B cell (primary cell): Measurements from ENCODE around the gene EXOC1. TPM values are rescaled to one million over a fixed set of nuclear protein-coding genes. Genes with fewer than 3 reads are reported as not detected.

ENCODE experiments used
- ATAC-seq: fragments of 200-7000 bp; cut with Tn5 transposase; one replicate; pipeline ENCODE4 v1.10.0; 2021; ENCODE audit warnings: low read depth, mild to moderate bottlenecking, moderate number of reproducible peaks, moderate library complexity
- CTCF ChIA-PET: fragments of 350-600 bp; sonication (Branson Sonifier 250); formaldehyde crosslinking; loops from one replicate; lab custom pipeline; 2021; ENCODE audit warnings: antibody characterized with exemption, inconsistent platforms; lab: Charles Lee
- POLR2A ChIA-PET: fragments of 350-600 bp; sonication (Branson Sonifier 250); formaldehyde crosslinking; loops from one replicate; lab custom pipeline; 2021; ENCODE audit warnings: antibody characterized with exemption; lab: Charles Lee
- DNase-seq: peaks from one replicate; pipeline ENCODE4 v3.0.0; 2013
- H2AFZ ChIP-seq: 2 replicates; pipeline ENCODE4 v1.6.1; 2012; ENCODE audit warnings: mild to moderate bottlenecking, low read depth, low read length; ENCODE audit not compliant: insufficient read depth, poor library complexity, severe bottlenecking
- H3K27ac ChIP-seq, 2 donors: 1 replicate in 1 of 2; 2 replicates in 1 of 2; pipeline ENCODE4 v1.5.1; 2012 to 2013; ENCODE audit warnings: low read length in 2 of 2, mild to moderate bottlenecking in 2 of 2, moderate library complexity in 1 of 2
- H3K27me3 ChIP-seq, 4 experiments: fragments of 200-600 bp in 1 of 4; sonication (generic) in 1 of 4; replicated peaks in 1 of 4; 1 replicate in 2 of 4; 2 replicates in 2 of 4; pipeline versions ENCODE4 v1.6.1 to v1.7.0; 2013 to 2016; ENCODE audit warnings: low read length in 3 of 4, mild to moderate bottlenecking in 2 of 4, mixed read lengths in 1 of 4, moderate library complexity in 1 of 4; ENCODE audit not compliant: insufficient read depth in 4 of 4, control insufficient read depth in 3 of 4; ENCODE audit errors: control extremely low read depth in 1 of 4
- H3K36me3 ChIP-seq, 2 experiments: replicated peaks in 1 of 2; 1 replicate in 1 of 2; 2 replicates in 1 of 2; pipeline versions ENCODE4 v1.6.1 to v1.7.1; 2013; ENCODE audit warnings: low read length in 1 of 2; ENCODE audit not compliant: insufficient read depth in 2 of 2, control insufficient read depth in 1 of 2; ENCODE audit errors: control extremely low read depth in 1 of 2, extremely low read depth in 1 of 2
- H3K4me1 ChIP-seq, 2 donors: fragments of 200-600 bp in 1 of 2; sonication (generic) in 1 of 2; 1 replicate in 1 of 2; 2 replicates in 1 of 2; pipeline versions ENCODE4 v1.5.1 to v1.6.1; 2013 to 2017; ENCODE audit warnings: low read length in 2 of 2; ENCODE audit not compliant: control insufficient read depth in 2 of 2, insufficient read depth in 2 of 2
- H3K4me2 ChIP-seq: replicated peaks from 2 replicates; pipeline ENCODE3; 2012; ENCODE audit warnings: mild to moderate bottlenecking, low read depth, low read length; ENCODE audit not compliant: poor library complexity, severe bottlenecking
- H3K4me3 ChIP-seq, 5 experiments: fragments of 200-600 bp in 1 of 5; sonication (generic) in 1 of 5; 1 replicate in 3 of 5; 2 replicates in 2 of 5; pipeline versions ENCODE4 v1.5.1 to v1.7.0; 2011 to 2016; ENCODE audit warnings: low read length in 4 of 5, mild to moderate bottlenecking in 4 of 5, low read depth in 2 of 5, control low read depth in 1 of 5, moderate library complexity in 1 of 5; ENCODE audit not compliant: insufficient read depth in 1 of 5; ENCODE audit errors: control extremely low read depth in 1 of 5, extremely low read depth in 1 of 5
- H3K79me2 ChIP-seq: fragments of 200-600 bp; sonication (generic); one replicate; pipeline ENCODE4 v1.6.0; 2016; ENCODE audit warnings: low read length; ENCODE audit not compliant: control insufficient read depth, insufficient read depth
- H3K9ac ChIP-seq: fragments of 200-600 bp; sonication (generic); 2 replicates; pipeline ENCODE4 v1.6.1; 2017; ENCODE audit warnings: mild to moderate bottlenecking, low read length, moderate library complexity
- H3K9me3 ChIP-seq, 3 donors: one replicate each; pipeline versions ENCODE4 v1.6.1 to v1.7.1; 2013; ENCODE audit warnings: low read length in 2 of 3; ENCODE audit not compliant: control insufficient read depth in 2 of 3, insufficient read depth in 1 of 3; ENCODE audit errors: control extremely low read depth in 1 of 3
- H4K20me1 ChIP-seq: 2 replicates; pipeline ENCODE4 v1.6.0; 2012; ENCODE audit warnings: mild to moderate bottlenecking, low read length; ENCODE audit not compliant: insufficient read depth, control insufficient read depth, poor library complexity, severe bottlenecking
- H3K27ac Mint-ChIP-seq: one replicate; pipeline ENCODE4 v1.8.0; 2021; ENCODE audit warnings: mixed read lengths
- H3K27me3 Mint-ChIP-seq: one replicate; pipeline ENCODE4 v1.8.0; 2021; ENCODE audit warnings: mixed read lengths
- H3K4me1 Mint-ChIP-seq: one replicate; pipeline ENCODE4 v1.8.0; 2021; ENCODE audit warnings: mixed read lengths
- H3K4me3 Mint-ChIP-seq: one replicate; pipeline ENCODE4 v1.8.0; 2021; ENCODE audit warnings: mixed read lengths
- H3K9me3 Mint-ChIP-seq: one replicate; pipeline ENCODE4 v1.8.0; 2022; ENCODE audit warnings: mixed read lengths; ENCODE audit not compliant: insufficient read depth
- EZH2 ChIP-seq: IDR thresholded peaks from 2 replicates; pipeline ENCODE4 v1.6.1; 2012; ENCODE audit warnings: borderline replicate concordance, low read depth, mild to moderate bottlenecking, moderate library complexity, low read length; ENCODE audit not compliant: insufficient read depth, poor library complexity, severe bottlenecking
- WGBS: methylation state at CpG from one replicate; pipeline ENCODE4 v1.1.5; 2013; ENCODE audit warnings: missing lambda C conversion rate; ENCODE audit not compliant: insufficient coverage; 5-methylcytosine and 5-hydroxymethylcytosine counted together
- intact Hi-C: fragments of 100-400 bp; cut with micrococcal nuclease; formaldehyde crosslinking; loops from one replicate; pipeline ENCODE4 v1.10.0; 2022
- polyA plus RNA-seq: library from polyadenylated mRNA; depleted of rRNA; stranded (reverse); fragments of >200 nt; gene quantifications from 2 replicates; pipeline ENCODE4 v1.2.3, GENCODE V29; 2012
- total RNA-seq, 2 donors: library from RNA; stranded (reverse); fragments of 120-200 nt in 1 of 2; gene quantifications; 1 replicate in 1 of 2; 2 replicates in 1 of 2; pipeline versions ENCODE4 v1.2.3 to v1.2.4, GENCODE V29; 2013 to 2022
- TF ChIP-seq, protein P1 (sequence below): fragments of 200-600 bp; IDR thresholded peaks from one replicate; pipeline ENCODE4 v1.8.0; 2022; ENCODE audit warnings: antibody characterized with exemption, mild to moderate bottlenecking

Gene EXOC1
- total and polyA plus RNA-seq, 2 donors (not counting 1 experiment from before 2014, with no cell fraction given): 10.0 to 42.5 TPM

DNA sequence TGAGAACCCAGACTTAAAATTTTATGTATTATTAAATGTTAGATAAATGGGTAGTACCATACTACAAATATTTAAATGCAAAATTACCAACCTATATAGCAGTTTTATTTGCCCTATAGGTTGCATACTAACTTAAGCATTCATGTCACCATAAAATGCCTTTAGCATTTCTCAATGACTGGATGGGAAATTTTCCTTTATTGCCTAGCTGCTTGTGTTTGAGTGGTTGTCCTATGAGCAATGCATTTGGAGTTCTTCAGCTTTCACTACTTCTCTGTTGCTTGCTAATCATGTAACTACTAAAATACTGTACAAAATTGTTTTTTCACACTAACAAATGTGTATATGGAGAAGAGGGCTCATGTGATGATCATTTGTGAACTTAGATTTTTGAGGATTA lies 51.1 kb downstream of the EXOC1 start:
- no peak for DNase-seq
- Mint-ChIP-seq H3K27ac (no peak overlapping the region), H3K4me1 (peaks cover 6% of the 10 kb centered on the region), H3K27me3 (no peaks in the 10 kb centered on the region), H3K4me3 (no peak overlapping the region), H3K9me3 (no peaks in the 10 kb centered on the region)
- ChIA-PET CTCF (interaction anchor here (0.7 kb wide), 1 partner anchor 10 kb away, joined by 3 read pairs; no protein-coding TSS in a partner anchor), POLR2A (no interaction called here)
- no peaks in the 10 kb centered on the region for H3K9me3 ChIP-seq
- H3K79me2 ChIP-seq: no peaks in the 10 kb centered on the region
- H3K27ac ChIP-seq: no peak overlapping the region
- no peak for TF ChIP-seq EZH2
- TF ChIP-seq, protein P1, sequence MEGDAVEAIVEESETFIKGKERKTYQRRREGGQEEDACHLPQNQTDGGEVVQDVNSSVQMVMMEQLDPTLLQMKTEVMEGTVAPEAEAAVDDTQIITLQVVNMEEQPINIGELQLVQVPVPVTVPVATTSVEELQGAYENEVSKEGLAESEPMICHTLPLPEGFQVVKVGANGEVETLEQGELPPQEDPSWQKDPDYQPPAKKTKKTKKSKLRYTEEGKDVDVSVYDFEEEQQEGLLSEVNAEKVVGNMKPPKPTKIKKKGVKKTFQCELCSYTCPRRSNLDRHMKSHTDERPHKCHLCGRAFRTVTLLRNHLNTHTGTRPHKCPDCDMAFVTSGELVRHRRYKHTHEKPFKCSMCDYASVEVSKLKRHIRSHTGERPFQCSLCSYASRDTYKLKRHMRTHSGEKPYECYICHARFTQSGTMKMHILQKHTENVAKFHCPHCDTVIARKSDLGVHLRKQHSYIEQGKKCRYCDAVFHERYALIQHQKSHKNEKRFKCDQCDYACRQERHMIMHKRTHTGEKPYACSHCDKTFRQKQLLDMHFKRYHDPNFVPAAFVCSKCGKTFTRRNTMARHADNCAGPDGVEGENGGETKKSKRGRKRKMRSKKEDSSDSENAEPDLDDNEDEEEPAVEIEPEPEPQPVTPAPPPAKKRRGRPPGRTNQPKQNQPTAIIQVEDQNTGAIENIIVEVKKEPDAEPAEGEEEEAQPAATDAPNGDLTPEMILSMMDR: no peak
- no peak overlapping the region for H3K4me2 ChIP-seq
- intact Hi-C loops: no loop called here
- no peaks in the 10 kb centered on the region for H3K4me1 ChIP-seq
- no peaks in the 10 kb centered on the region for H3K27me3 ChIP-seq
- ATAC-seq: no peak
- no peaks in the 10 kb centered on the region for H4K20me1 ChIP-seq
- peaks cover 0 to 23% of the 10 kb centered on the region in 2 experiments for H3K36me3 ChIP-seq
- H3K4me3 ChIP-seq: no peak overlapping the region
- no peak overlapping the region for H2AFZ ChIP-seq
- no peak overlapping the region for H3K9ac ChIP-seq

DNA sequence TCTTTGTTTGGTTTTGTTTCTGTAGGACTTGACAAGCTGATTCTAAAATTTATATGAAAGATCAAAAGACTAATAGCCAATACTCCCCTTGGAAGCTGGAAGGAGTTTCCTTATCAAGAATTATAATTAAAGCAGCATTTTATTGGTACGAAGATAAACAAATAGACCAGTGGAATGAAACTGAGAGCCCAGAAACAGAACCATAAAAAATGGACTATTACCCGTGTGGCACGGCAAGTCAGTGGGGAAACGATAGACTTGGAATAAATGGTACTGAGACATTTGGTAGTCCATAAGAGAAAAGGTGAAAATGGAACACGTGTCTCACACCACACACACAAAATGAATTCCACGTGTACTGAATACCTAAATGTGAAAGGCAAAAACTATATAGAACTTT lies 52.9 kb downstream of the EXOC1 start:
- Histone ChIP-seq H3K4me3 (no peak overlapping the region), H3K9me3 (no peaks in the 10 kb centered on the region), H3K4me2 (no peak overlapping the region), H3K4me1 (no peaks in the 10 kb centered on the region), H3K27ac (no peak overlapping the region), H3K36me3 (peaks cover 0 to 16% of the 10 kb centered on the region in 2 experiments), H2AFZ (no peak overlapping the region), H3K79me2 (no peaks in the 10 kb centered on the region), H4K20me1 (no peaks in the 10 kb centered on the region), H3K27me3 (no peaks in the 10 kb centered on the region), H3K9ac (no peak overlapping the region)
- ChIA-PET CTCF (interaction anchor here (1.1 kb wide), 1 partner anchor 39 kb away, joined by 3 read pairs; no protein-coding TSS in a partner anchor), POLR2A (no interaction called here)
- no peak for ATAC-seq
- intact Hi-C loops: loop anchor here (5.0 kb wide), 1 partner anchor 41 kb away; the partner anchor contains the start of gene CEP135
- Mint-ChIP-seq H3K27ac (no peak overlapping the region), H3K27me3 (no peaks in the 10 kb centered on the region), H3K9me3 (no peaks in the 10 kb centered on the region), H3K4me3 (no peak overlapping the region), H3K4me1 (peaks cover 6% of the 10 kb centered on the region)
- no CpG with 5 or more reads among the region's 6 CpGs for WGBS
- no peak for DNase-seq
- no peak for TF ChIP-seq EZH2
- TF ChIP-seq, protein P1: no peak
